ENCODE results near the gene RIT2. TPM values are rescaled to one million over a fixed set of nuclear protein-coding genes. Genes with fewer than 3 reads are reported as not detected.

Gene RIT2
- total and polyA plus RNA-seq, 4 experiments from 2014 or later, result not detected

DNA sequence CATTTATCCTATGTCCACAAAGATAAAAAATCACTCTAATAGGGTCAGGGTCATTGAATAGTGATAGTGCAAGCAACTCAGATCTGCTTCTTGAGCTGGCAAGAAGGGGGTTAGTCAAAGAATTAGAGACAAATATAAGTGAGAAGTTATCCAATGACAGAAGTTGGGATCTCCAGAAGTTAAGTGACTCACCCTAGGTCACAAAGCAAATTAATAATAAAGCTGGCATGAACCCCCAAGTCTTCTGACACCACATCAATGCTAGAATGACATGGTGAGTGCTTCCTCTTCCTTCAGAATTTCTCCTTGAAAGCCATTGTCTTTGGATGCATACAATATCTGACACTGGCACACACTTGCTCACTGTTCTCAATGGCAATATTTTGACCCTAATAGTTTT lies 343.5 kb downstream of the RIT2 start:
- CTCF ChIA-PET (ENCODE audit: partially characterized antibody), result no interaction called here
- no peaks in the 10 kb centered on the region for H3K27me3 Mint-ChIP-seq

DNA sequence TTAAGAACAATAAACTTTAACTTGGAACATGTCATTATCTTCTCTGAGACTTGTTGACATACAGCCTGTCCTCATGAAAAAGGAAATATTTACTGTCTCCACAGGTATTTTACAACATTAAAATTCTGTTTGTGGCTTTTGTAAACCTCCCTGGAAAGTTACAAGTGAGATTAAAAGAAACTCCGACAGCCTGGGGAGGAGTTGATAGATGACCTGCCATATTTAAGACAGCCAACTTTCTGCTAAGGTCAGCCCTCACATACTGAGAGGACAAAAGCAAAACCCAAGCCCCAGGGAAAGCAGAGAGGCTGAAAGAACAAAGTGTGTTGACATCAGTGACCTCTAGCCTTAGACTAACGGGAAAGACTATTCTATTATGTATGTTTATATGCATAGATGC lies 350.2 kb downstream of the RIT2 start:
- CTCF ChIA-PET (ENCODE audit: partially characterized antibody), result no interaction called here

More for the DNA sequence above, 343.5 kb downstream of the RIT2 start:
- POLR2A ChIA-PET (ENCODE audit: partially characterized antibody), result no interaction called here
- no peaks in the 10 kb centered on the region for H3K27me3 ChIP-seq (ENCODE audit: insufficient read depth, low read length)
- intact Hi-C loops (cut with micrococcal nuclease), result no loop called here
- no peak overlapping the region for H3K4me3 ChIP-seq (ENCODE audit: low read length in 2 of 2)
- H3K4me1 ChIP-seq (ENCODE audit: insufficient read depth, low read length), result no peaks in the 10 kb centered on the region
- H3K9me3 Mint-ChIP-seq, result peaks cover 0 to 31% (median 12%) of the 10 kb centered on the region in 8 donors
- H3K27ac ChIP-seq (ENCODE audit: low read depth, low read length), result no peak overlapping the region
- H3K36me3 Mint-ChIP-seq, result no peaks in the 10 kb centered on the region
- no peaks in the 10 kb centered on the region for H3K9me3 ChIP-seq (ENCODE audit: control insufficient read depth in 1 of 2, low read length in 2 of 2)
- DNase-seq, result no peak
- no peaks in the 10 kb centered on the region for H3K36me3 ChIP-seq (ENCODE audit: insufficient read depth, low read length)
- no peak overlapping the region for H3K4me3 Mint-ChIP-seq
- no peak overlapping the region for H3K27ac Mint-ChIP-seq
- H3K4me1 Mint-ChIP-seq, result no peaks in the 10 kb centered on the region

DNA sequence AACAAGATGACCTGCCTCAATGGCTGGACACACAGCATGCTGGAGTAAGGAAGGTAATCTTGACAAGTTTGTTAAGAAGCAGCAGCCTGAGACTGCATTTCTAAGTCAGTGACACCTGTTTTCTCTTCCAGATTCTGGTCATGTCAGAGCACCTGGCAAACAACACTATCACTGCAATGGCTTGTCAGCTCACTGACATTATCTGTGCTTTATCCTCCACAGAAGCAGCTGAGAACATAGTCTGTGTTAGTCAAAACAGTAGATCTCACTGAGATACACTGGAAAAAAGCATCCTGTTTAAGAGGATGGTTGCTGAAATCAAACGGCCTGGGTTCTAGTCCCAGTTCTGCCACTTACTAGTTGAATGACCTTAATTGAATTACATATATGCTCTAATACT lies 355.2 kb downstream of the RIT2 start:
- Histone ChIP-seq H3K36me3 (ENCODE audit: insufficient read depth, low read length) (no peaks in the 10 kb centered on the region), H3K4me1 (ENCODE audit: insufficient read depth, low read length) (no peaks in the 10 kb centered on the region), H3K27me3 (ENCODE audit: insufficient read depth, low read length) (no peaks in the 10 kb centered on the region), H3K27ac (ENCODE audit: low read depth, low read length) (no peak overlapping the region), H3K9me3 (ENCODE audit: control insufficient read depth in 1 of 2, low read length in 2 of 2) (no peaks in the 10 kb centered on the region), H3K4me3 (ENCODE audit: low read length in 2 of 2) (no peak overlapping the region)
- H3K4me3 Mint-ChIP-seq, result no peak overlapping the region
- peaks cover 0 to 23% (median 6%) of the 10 kb centered on the region in 8 donors for H3K9me3 Mint-ChIP-seq
- H3K36me3 Mint-ChIP-seq, result no peaks in the 10 kb centered on the region
- DNase-seq, result no peak
- no peak overlapping the region for H3K27ac Mint-ChIP-seq
- ChIA-PET CTCF (ENCODE audit: partially characterized antibody) (no interaction called here), POLR2A (ENCODE audit: partially characterized antibody) (no interaction called here)
- intact Hi-C loops (cut with micrococcal nuclease), result no loop called here
- no peaks in the 10 kb centered on the region for H3K4me1 Mint-ChIP-seq
- no peaks in the 10 kb centered on the region for H3K27me3 Mint-ChIP-seq

More for the DNA sequence above, 350.2 kb downstream of the RIT2 start:
- H3K27me3 Mint-ChIP-seq, result no peaks in the 10 kb centered on the region
- no peak for DNase-seq
- Histone ChIP-seq H3K27ac (ENCODE audit: low read depth, low read length) (no peak overlapping the region), H3K4me3 (ENCODE audit: low read length in 2 of 2) (no peak overlapping the region), H3K36me3 (ENCODE audit: insufficient read depth, low read length) (no peaks in the 10 kb centered on the region), H3K27me3 (ENCODE audit: insufficient read depth, low read length) (no peaks in the 10 kb centered on the region), H3K4me1 (ENCODE audit: insufficient read depth, low read length) (no peaks in the 10 kb centered on the region), H3K9me3 (ENCODE audit: control insufficient read depth in 1 of 2, low read length in 2 of 2) (no peaks in the 10 kb centered on the region)
- no peaks in the 10 kb centered on the region for H3K4me1 Mint-ChIP-seq
- H3K27ac Mint-ChIP-seq, result no peak overlapping the region
- POLR2A ChIA-PET (ENCODE audit: partially characterized antibody), result no interaction called here
- H3K4me3 Mint-ChIP-seq, result no peak overlapping the region
- no peaks in the 10 kb centered on the region for H3K36me3 Mint-ChIP-seq
- intact Hi-C loops (cut with micrococcal nuclease), result no loop called here
- peaks cover 1 to 23% (median 7%) of the 10 kb centered on the region in 8 donors for H3K9me3 Mint-ChIP-seq

- Histone ChIP-seq H3K4me1 (ENCODE audit: insufficient read depth, low read length) (no peaks in the 10 kb centered on the region), H3K36me3 (ENCODE audit: insufficient read depth, low read length) (no peaks in the 10 kb centered on the region), H3K27ac (ENCODE audit: low read depth, low read length) (no peak overlapping the region), H3K27me3 (ENCODE audit: insufficient read depth, low read length) (no peaks in the 10 kb centered on the region), H3K4me3 (ENCODE audit: low read length in 2 of 2) (no peak overlapping the region), H3K9me3 (ENCODE audit: control insufficient read depth in 1 of 2, low read length in 2 of 2) (no peaks in the 10 kb centered on the region)
- Mint-ChIP-seq H3K36me3 (no peaks in the 10 kb centered on the region), H3K4me3 (no peak overlapping the region), H3K27ac (no peak overlapping the region), H3K27me3 (no peaks in the 10 kb centered on the region), H3K4me1 (no peaks in the 10 kb centered on the region), H3K9me3 (peaks cover 0 to 23% (median 5%) of the 10 kb centered on the region in 8 donors)
- ChIA-PET POLR2A (ENCODE audit: partially characterized antibody) (no interaction called here), CTCF (ENCODE audit: partially characterized antibody) (no interaction called here)
- DNase-seq, result no peak
- intact Hi-C loops (cut with micrococcal nuclease), result no loop called here
Measured at GRCh38 chr18:42758852-42759251, 356.6 kb downstream of the RIT2 start.

DNA sequence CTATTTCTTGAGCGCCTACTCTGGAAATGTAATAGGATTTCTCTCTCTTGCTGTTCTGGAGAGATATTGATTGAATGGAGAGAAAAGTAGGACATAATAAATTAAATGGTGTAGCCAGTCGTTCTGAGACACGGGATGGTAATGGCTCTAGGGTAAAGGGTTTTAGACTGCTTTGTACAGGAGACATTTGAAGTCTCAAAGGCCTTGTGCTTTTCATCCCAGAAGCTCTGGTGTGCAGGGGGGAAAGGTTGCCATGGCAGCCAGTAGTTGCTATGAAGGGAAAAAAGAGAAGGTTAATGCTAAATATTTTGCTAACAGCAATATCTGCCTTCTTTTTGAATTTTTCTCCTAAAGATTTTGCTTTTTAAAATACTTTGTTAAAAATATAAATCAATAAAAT lies 359.3 kb downstream of the RIT2 start:
- no peaks in the 10 kb centered on the region for H3K27me3 ChIP-seq (ENCODE audit: insufficient read depth, low read length)
- DNase-seq, result no peak
- Mint-ChIP-seq H3K4me1 (no peaks in the 10 kb centered on the region), H3K9me3 (peaks cover 0 to 20% (median 7%) of the 10 kb centered on the region in 8 donors), H3K27ac (no peak overlapping the region), H3K36me3 (no peaks in the 10 kb centered on the region), H3K4me3 (no peak overlapping the region), H3K27me3 (no peaks in the 10 kb centered on the region)
- no peak overlapping the region for H3K27ac ChIP-seq (ENCODE audit: low read depth, low read length)
- ChIA-PET POLR2A (ENCODE audit: partially characterized antibody) (no interaction called here), CTCF (ENCODE audit: partially characterized antibody) (no interaction called here)
- intact Hi-C loops (cut with micrococcal nuclease), result no loop called here
- H3K9me3 ChIP-seq (ENCODE audit: control insufficient read depth in 1 of 2, low read length in 2 of 2), result no peaks in the 10 kb centered on the region
- no peaks in the 10 kb centered on the region for H3K36me3 ChIP-seq (ENCODE audit: insufficient read depth, low read length)
- H3K4me3 ChIP-seq (ENCODE audit: low read length in 2 of 2), result no peak overlapping the region
- H3K4me1 ChIP-seq (ENCODE audit: insufficient read depth, low read length), result no peaks in the 10 kb centered on the region

GRCh38 chr18:42752916-42753315 lies 362.6 kb downstream of the RIT2 start:
- Mint-ChIP-seq H3K9me3 (peaks cover 0 to 11% (median 4%) of the 10 kb centered on the region in 8 donors), H3K27me3 (no peaks in the 10 kb centered on the region), H3K4me3 (no peak overlapping the region), H3K4me1 (no peaks in the 10 kb centered on the region), H3K36me3 (no peaks in the 10 kb centered on the region), H3K27ac (no peak overlapping the region)
- Histone ChIP-seq H3K4me1 (ENCODE audit: insufficient read depth, low read length) (no peaks in the 10 kb centered on the region), H3K36me3 (ENCODE audit: insufficient read depth, low read length) (no peaks in the 10 kb centered on the region), H3K27me3 (ENCODE audit: insufficient read depth, low read length) (no peaks in the 10 kb centered on the region), H3K27ac (ENCODE audit: low read depth, low read length) (no peak overlapping the region), H3K9me3 (ENCODE audit: control insufficient read depth in 1 of 2, low read length in 2 of 2) (no peaks in the 10 kb centered on the region), H3K4me3 (ENCODE audit: low read length in 2 of 2) (no peak overlapping the region)
- POLR2A ChIA-PET (ENCODE audit: partially characterized antibody), result no interaction called here
- DNase-seq, result no peak
- intact Hi-C loops (cut with micrococcal nuclease), result no loop called here
- CTCF ChIA-PET (ENCODE audit: partially characterized antibody), result no interaction called here

DNA sequence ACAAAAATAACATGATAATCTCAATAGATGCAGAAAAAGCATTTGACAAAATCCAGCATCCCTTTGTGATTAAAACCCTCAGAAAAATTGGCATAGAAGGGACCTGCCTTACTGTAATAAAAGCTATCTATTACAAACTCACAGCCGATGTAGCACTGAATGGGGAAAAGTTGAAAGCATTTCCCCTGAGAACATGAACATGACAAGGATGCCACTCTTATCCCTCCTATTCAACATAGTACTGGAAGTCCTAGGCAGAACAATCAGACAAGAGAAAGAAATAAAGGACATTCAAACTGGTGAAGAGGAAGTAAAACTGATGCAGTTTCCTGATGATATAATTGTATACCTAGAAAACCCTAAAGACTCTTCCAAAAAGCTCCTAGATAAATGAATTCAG lies 368.7 kb downstream of the RIT2 start:
- ChIA-PET CTCF (ENCODE audit: partially characterized antibody) (no interaction called here), POLR2A (ENCODE audit: partially characterized antibody) (no interaction called here)
- H3K27me3 ChIP-seq (ENCODE audit: insufficient read depth, low read length), result no peaks in the 10 kb centered on the region
- H3K27ac ChIP-seq (ENCODE audit: low read depth, low read length), result no peak overlapping the region
- no peaks in the 10 kb centered on the region for H3K36me3 Mint-ChIP-seq
- H3K27me3 Mint-ChIP-seq, result no peaks in the 10 kb centered on the region
- intact Hi-C loops (cut with micrococcal nuclease), result no loop called here
- H3K4me1 ChIP-seq (ENCODE audit: insufficient read depth, low read length), result no peaks in the 10 kb centered on the region
- no peak overlapping the region for H3K4me3 Mint-ChIP-seq
- H3K4me3 ChIP-seq (ENCODE audit: low read length in 2 of 2), result no peak overlapping the region
- no peak overlapping the region for H3K27ac Mint-ChIP-seq
- DNase-seq, result no peak
- H3K9me3 ChIP-seq (ENCODE audit: control insufficient read depth in 1 of 2, low read length in 2 of 2), result no peaks in the 10 kb centered on the region
- H3K36me3 ChIP-seq (ENCODE audit: insufficient read depth, low read length), result no peaks in the 10 kb centered on the region
- H3K4me1 Mint-ChIP-seq, result no peaks in the 10 kb centered on the region
- H3K9me3 Mint-ChIP-seq, result peaks cover 0 to 8% (median 0%) of the 10 kb centered on the region in 8 donors

DNA sequence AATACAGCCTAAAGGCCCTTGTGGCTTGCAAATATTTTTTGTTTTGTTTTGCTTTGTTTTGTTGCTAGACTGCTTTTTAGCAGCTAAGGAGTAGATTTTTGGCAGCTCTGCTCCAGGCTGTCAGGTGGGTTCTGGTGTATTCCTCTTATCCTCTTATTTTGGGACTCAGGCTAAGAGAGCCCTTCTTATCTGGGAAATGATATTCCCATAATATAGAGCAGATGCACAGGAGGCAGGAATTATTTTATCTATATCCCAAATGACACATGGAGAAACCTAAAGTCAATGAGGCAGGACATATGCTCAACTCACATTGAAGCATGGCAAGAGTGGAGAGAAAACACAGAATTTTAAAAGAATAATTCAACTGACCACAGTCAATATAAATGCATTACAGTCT lies 369.6 kb downstream of the RIT2 start:
- Mint-ChIP-seq H3K4me1 (no peaks in the 10 kb centered on the region), H3K27ac (no peak overlapping the region), H3K4me3 (no peak overlapping the region), H3K36me3 (no peaks in the 10 kb centered on the region), H3K27me3 (no peaks in the 10 kb centered on the region), H3K9me3 (peaks cover 0 to 8% (median 0%) of the 10 kb centered on the region in 8 donors)
- H3K36me3 ChIP-seq (ENCODE audit: insufficient read depth, low read length), result no peaks in the 10 kb centered on the region
- H3K9me3 ChIP-seq (ENCODE audit: control insufficient read depth in 1 of 2, low read length in 2 of 2), result no peaks in the 10 kb centered on the region
- no peak overlapping the region for H3K4me3 ChIP-seq (ENCODE audit: low read length in 2 of 2)
- intact Hi-C loops (cut with micrococcal nuclease), result no loop called here
- CTCF ChIA-PET (ENCODE audit: partially characterized antibody), result no interaction called here
- no peaks in the 10 kb centered on the region for H3K27me3 ChIP-seq (ENCODE audit: insufficient read depth, low read length)
- POLR2A ChIA-PET (ENCODE audit: partially characterized antibody), result no interaction called here
- no peak overlapping the region for H3K27ac ChIP-seq (ENCODE audit: low read depth, low read length)
- no peaks in the 10 kb centered on the region for H3K4me1 ChIP-seq (ENCODE audit: insufficient read depth, low read length)
- no peak for DNase-seq
